Ovary (tissue), 9 donors: ENCODE results near the gene DAAM2. TPM values are rescaled to one million over a fixed set of nuclear protein-coding genes. Genes with fewer than 3 reads are reported as not detected.

Source experiments
- DNase-seq, 5 donors: peaks; one replicate each; pipeline ENCODE4 v3.0.0-alpha.2; 2019 to 2020
- H3K27ac ChIP-seq, 2 donors: fragments of 200-600 bp; one replicate each; pipeline versions ENCODE4 v1.5.1 to v1.8.0; 2019 to 2022
- H3K27me3 ChIP-seq: fragments of 200-600 bp; one replicate; pipeline ENCODE4 v1.8.0; 2022
- H3K36me3 ChIP-seq: fragments of 200-600 bp; sonication (generic); one replicate; pipeline ENCODE4 v1.5.1; 2019
- H3K4me1 ChIP-seq: one replicate; pipeline ENCODE4 v1.8.1; 2013; ENCODE audit warnings: mild to moderate bottlenecking, moderate library complexity; ENCODE audit not compliant: insufficient read depth
- H3K4me3 ChIP-seq: fragments of 200-600 bp; sonication (generic); one replicate; pipeline ENCODE4 v1.5.1; 2017
- H3K9me3 ChIP-seq, 2 donors: fragments of 200-600 bp in 1 of 2; sonication (generic) in 1 of 2; one replicate each; pipeline versions ENCODE4 v1.5.1 to v1.8.1; 2013 to 2019; ENCODE audit warnings: mild to moderate bottlenecking in 1 of 2, moderate library complexity in 1 of 2
- CTCF ChIP-seq, 3 donors: fragments of 450-650 bp in 2 of 3; fragments of 200-600 bp in 1 of 3; IDR thresholded peaks; one replicate each; pipeline versions ENCODE4 v1.5.1 to v1.8.0; 2016 to 2022; ENCODE audit warnings: antibody characterized with exemption in 3 of 3, mild to moderate bottlenecking in 1 of 3
- EP300 ChIP-seq: sonication (generic); formaldehyde crosslinking; IDR thresholded peaks from one replicate; pipeline ENCODE4 v1.6.1; 2017; ENCODE audit warnings: antibody characterized with exemption
- POLR2A ChIP-seq: fragments of 450-650 bp; IDR thresholded peaks from one replicate; pipeline ENCODE4 v1.6.1; 2017; ENCODE audit warnings: antibody characterized with exemption, mild to moderate bottlenecking, moderate library complexity
- WGBS, 3 donors: extraction: QIAGEN DNeasy Blood & Tissue Kit in 1 of 3; methylation state at CpG; one replicate each; pipeline versions ENCODE4 v1.1.5 to v1.1.7; 2013 to 2017; 5-methylcytosine and 5-hydroxymethylcytosine counted together
- intact Hi-C, 4 donors: fragments of 100-400 bp; cut with DNase I; formaldehyde crosslinking; loops; one replicate each; pipeline versions ENCODE4 v1.11.0 to v1.15.1; 2022 to 2023
- polyA plus RNA-seq, 2 donors: library from polyadenylated mRNA; stranded (reverse); fragments of 200-250 nt in 1 of 2; fragments of 350-450 nt in 1 of 2; fragmentation: Illumina TruSeq in 1 of 2; extraction: RNeasy Lipid Tissue Mini Kit (QIAGEN cat#74804) in 1 of 2; gene quantifications; one replicate each; pipeline ENCODE4 v1.2.3, GENCODE V29; 2013 to 2014
- total RNA-seq, 7 donors: library from RNA; depleted of rRNA in 2 of 7; stranded (reverse); fragments of >200 nt in 2 of 7; fragmentation: NEBNext Ultra II Directional in 3 of 7; extraction: Animal tissue kit (Norgen Biotek cat#: 25700) in 3 of 7; gene quantifications; one replicate each; pipeline versions ENCODE4 v1.1.0 to v1.2.4, GENCODE V29; 2016 to 2023
- donor health status: DM: no; HTN: no; CAD: no; lungs with moderate emphysema.
- donor health status: DM: no; HTN: no; CAD: no.
- donor health status: Bipolar disorder and iron deficiency.
- donor health status: DM: yes; HTN: yes; CAD: no.
- donor health status: DM: no; HTN: no; CAD: no.
- donor health status: DM: yes; HTN: yes; CAD: no.

Gene DAAM2
- total and polyA plus RNA-seq, 9 donors: 8.5 to 27.8 (median 18.5) TPM

- no peak for TF ChIP-seq CTCF (IDR thresholded peaks at IDR 0.05)
- no peak for TF ChIP-seq POLR2A
- Histone ChIP-seq H3K27me3 (no peaks in the 10 kb centered on the region), H3K27ac (no peak overlapping the region), H3K4me1 (peaks cover 20% of the 10 kb centered on the region), H3K4me3 (no peak overlapping the region), H3K9me3 (no peaks in the 10 kb centered on the region), H3K36me3 (no peaks in the 10 kb centered on the region)
- no peak for DNase-seq
- intact Hi-C loops: loop anchor here in 1 of 4 donors (10.0 kb wide), 2 partner anchors 72 to 522 kb away; no protein-coding TSS in a partner anchor
- WGBS, 3 donors: 42 to 71% (median 44%) methylated on average over 2 of the region's 2 CpGs
Observed at GRCh38 chr6:39886871-39887270, 94.7 kb downstream of the DAAM2 start.

- WGBS, 3 donors: 10 to 29% (median 26%) methylated on average over 10 to 14 of the region's 14 CpGs
- Histone ChIP-seq H3K9me3 (no peaks in the 10 kb centered on the region), H3K27me3 (no peaks in the 10 kb centered on the region), H3K36me3 (no peaks in the 10 kb centered on the region), H3K4me3 (no peak overlapping the region), H3K27ac (peak overlapping the region in 1 of 2 donors; percentile 57), H3K4me1 (peaks cover 11% of the 10 kb centered on the region)
- TF ChIP-seq POLR2A (no peak), EP300 (no peak), CTCF (IDR thresholded peaks at IDR 0.05) (no peak)
- intact Hi-C loops: loop anchor here in 1 of 4 donors (10.0 kb wide), 2 partner anchors 73 to 523 kb away; no protein-coding TSS in a partner anchor
- peak; percentile 72 to 85 (median 77) for DNase-seq
Observed at GRCh38 chr6:39887692-39888450, 95.7 kb downstream of the DAAM2 start.

GRCh38 chr6:39889229-39889628, 97.1 kb downstream of the DAAM2 start:
- TF ChIP-seq POLR2A (no peak), EP300 (no peak), CTCF (IDR thresholded peaks at IDR 0.05) (no peak)
- H3K36me3 ChIP-seq: no peaks in the 10 kb centered on the region
- H3K4me3 ChIP-seq: no peak overlapping the region
- H3K9me3 ChIP-seq: no peaks in the 10 kb centered on the region
- H3K4me1 ChIP-seq: peaks cover 8% of the 10 kb centered on the region
- intact Hi-C loops: loop anchor here in 1 of 4 donors (10.0 kb wide), 2 partner anchors 74 to 524 kb away; no protein-coding TSS in a partner anchor
- H3K27me3 ChIP-seq: no peaks in the 10 kb centered on the region
- no peak for DNase-seq
- no peak overlapping the region for H3K27ac ChIP-seq
- 95 to 97% (median 95%) methylated on average over 2 of the region's 2 CpGs for WGBS, 3 donors

GRCh38 chr6:39891353-39891752, 99.2 kb downstream of the DAAM2 start:
- DNase-seq: no peak
- WGBS, 3 donors: 94 to 100% (median 94%) methylated on average over 6 of the region's 6 CpGs
- intact Hi-C loops: loop anchor here in 2 of 4 donors (5.0 to 10.0 kb wide), 2 partner anchors 517 to 529 kb away; no protein-coding TSS in a partner anchor
- H3K4me1 ChIP-seq: peaks cover 8% of the 10 kb centered on the region
- no peak overlapping the region for H3K27ac ChIP-seq
- no peak for TF ChIP-seq EP300
- no peak for TF ChIP-seq POLR2A
- no peak for TF ChIP-seq CTCF (IDR thresholded peaks at IDR 0.05)
- no peaks in the 10 kb centered on the region for H3K36me3 ChIP-seq
- H3K4me3 ChIP-seq: no peak overlapping the region
- no peaks in the 10 kb centered on the region for H3K9me3 ChIP-seq
- no peaks in the 10 kb centered on the region for H3K27me3 ChIP-seq
